Mesenchymal stem cell (in vitro differentiated cells and primary cell): Measurements from ENCODE around the gene ZNF883.

Experiments used
- DNase-seq: peaks from one replicate; pipeline ENCODE4 v3.0.0-alpha.2; 2013
- H2AFZ ChIP-seq: one replicate; pipeline ENCODE4 v1.6.1; 2013; ENCODE audit warnings: low read depth, mild to moderate bottlenecking, control low read depth, inconsistent platforms, low read length, moderate library complexity
- H2AK5ac ChIP-seq: 2 replicates; pipeline ENCODE4 v1.6.1; 2013; ENCODE audit warnings: low read length, moderate library complexity, mild to moderate bottlenecking, inconsistent platforms; ENCODE audit not compliant: severe bottlenecking
- H2BK120ac ChIP-seq: one replicate; pipeline ENCODE4 v1.6.1; 2013; ENCODE audit warnings: low read depth, mild to moderate bottlenecking, inconsistent platforms, low read length, moderate library complexity
- H2BK12ac ChIP-seq, 2 experiments: one replicate each; pipeline ENCODE4 v1.6.1; 2013; ENCODE audit warnings: inconsistent platforms in 2 of 2, low read length in 2 of 2, mild to moderate bottlenecking in 2 of 2, moderate library complexity in 2 of 2, control low read depth in 1 of 2
- H2BK15ac ChIP-seq: one replicate; pipeline ENCODE4 v1.6.1; 2013; ENCODE audit warnings: mild to moderate bottlenecking, low read depth, inconsistent platforms; ENCODE audit not compliant: poor library complexity, severe bottlenecking
- H2BK5ac ChIP-seq: 2 replicates; pipeline ENCODE4 v1.6.1; 2013; ENCODE audit warnings: low read depth, mild to moderate bottlenecking, low read length, control low read depth, inconsistent platforms; ENCODE audit not compliant: poor library complexity, severe bottlenecking
- H3K14ac ChIP-seq, 2 experiments: one replicate each; pipeline ENCODE4 v1.6.1; 2013; ENCODE audit warnings: inconsistent platforms in 2 of 2, low read length in 2 of 2, control low read depth in 1 of 2, mild to moderate bottlenecking in 1 of 2, moderate library complexity in 1 of 2
- H3K18ac ChIP-seq, 2 experiments: one replicate each; pipeline ENCODE4 v1.6.1; 2013; ENCODE audit warnings: inconsistent platforms in 2 of 2, low read length in 2 of 2, control low read depth in 1 of 2, low read depth in 1 of 2, mild to moderate bottlenecking in 1 of 2
- H3K23ac ChIP-seq, 2 experiments: one replicate each; pipeline ENCODE4 v1.6.1; 2013; ENCODE audit warnings: inconsistent platforms in 2 of 2, low read length in 2 of 2, mild to moderate bottlenecking in 2 of 2, moderate library complexity in 2 of 2, control low read depth in 1 of 2
- H3K27ac ChIP-seq: 2 replicates; pipeline ENCODE4 v1.5.1; 2013; ENCODE audit warnings: mild to moderate bottlenecking, moderate library complexity, low read length, control low read depth, inconsistent platforms; ENCODE audit not compliant: poor library complexity, severe bottlenecking
- H3K27me3 ChIP-seq, 2 experiments: 2 replicates each; pipeline versions ENCODE4 v1.6.1 to v1.7.0; 2013; ENCODE audit warnings: low read length in 2 of 2, mild to moderate bottlenecking in 2 of 2, moderate library complexity in 2 of 2, control low read depth in 1 of 2, inconsistent platforms in 1 of 2; ENCODE audit not compliant: control insufficient read depth in 1 of 2, insufficient read depth in 1 of 2
- H3K36me3 ChIP-seq, 2 experiments: 2 replicates each; pipeline versions ENCODE4 v1.6.1 to v1.7.0; 2013; ENCODE audit warnings: low read length in 2 of 2, control low read depth in 1 of 2, inconsistent platforms in 1 of 2, low read depth in 1 of 2, mild to moderate bottlenecking in 1 of 2; ENCODE audit not compliant: insufficient read depth in 2 of 2, control insufficient read depth in 1 of 2
- H3K4ac ChIP-seq, 2 experiments: one replicate each; pipeline ENCODE4 v1.6.1; 2013; ENCODE audit warnings: inconsistent platforms in 2 of 2, low read length in 2 of 2, mild to moderate bottlenecking in 2 of 2, moderate library complexity in 2 of 2, control low read depth in 1 of 2, low read depth in 1 of 2
- H3K4me1 ChIP-seq: 2 replicates; pipeline ENCODE4 v1.6.1; 2013; ENCODE audit warnings: low read depth, low read length, control low read depth; ENCODE audit not compliant: control insufficient read depth, insufficient read depth
- H3K4me2 ChIP-seq: 2 replicates; pipeline ENCODE4 v1.6.1; 2013; ENCODE audit warnings: low read length, mild to moderate bottlenecking, inconsistent platforms; ENCODE audit not compliant: poor library complexity, severe bottlenecking
- H3K4me3 ChIP-seq, 2 experiments: 2 replicates each; pipeline versions ENCODE4 v1.5.1 to v1.7.0; 2013; ENCODE audit warnings: low read length in 2 of 2, mild to moderate bottlenecking in 2 of 2, control low read depth in 1 of 2, low read depth in 1 of 2; ENCODE audit not compliant: insufficient read depth in 1 of 2
- H3K79me1 ChIP-seq: replicated peaks from 2 replicates; pipeline ENCODE4 v1.6.1; 2013; ENCODE audit warnings: mild to moderate bottlenecking, control low read depth, low read length, inconsistent platforms; ENCODE audit not compliant: poor library complexity, severe bottlenecking
- H3K9ac ChIP-seq: 2 replicates; pipeline ENCODE4 v1.7.0; 2013; ENCODE audit warnings: mild to moderate bottlenecking, low read length, moderate library complexity
- H3K9me3 ChIP-seq: 2 replicates; pipeline ENCODE4 v1.7.0; 2013; ENCODE audit warnings: mild to moderate bottlenecking, low read length; ENCODE audit not compliant: control insufficient read depth
- H4K8ac ChIP-seq: one replicate; pipeline ENCODE4 v1.6.1; 2013; ENCODE audit warnings: inconsistent platforms, mild to moderate bottlenecking, low read length, moderate library complexity
- H4K91ac ChIP-seq: one replicate; pipeline ENCODE4 v1.6.1; 2013; ENCODE audit warnings: mild to moderate bottlenecking, low read length, inconsistent platforms
- WGBS: methylation state at CpG from one replicate; pipeline ENCODE4 v1.1.7; 2013; ENCODE audit warnings: mixed read lengths; 5-methylcytosine and 5-hydroxymethylcytosine counted together

The ZNF883 gene

GRCh38 chr9:113056191-113057106 lies 44.5 kb upstream of the ZNF883 start, which contains the start of gene ZFP37:
Gene ZFP37, minus strand, starts transcription at chr9:113056724. Its CDS starts 36 bp downstream, at chr9:113056688.
- WGBS = 3% methylated on average over 60 of the region's 62 CpGs
- H3K4ac ChIP-seq = peak within 1 kb of the TSS; percentile 62 to 88
- peak within 1 kb of the TSS; percentile 95 for H3K9ac ChIP-seq
- H3K4me3 ChIP-seq = peak within 1 kb of the TSS; percentile 86 to 91
- H3K36me3 ChIP-seq = peaks cover 0 to 1% of the 10 kb centered on the region in 2 experiments
- H3K9me3 ChIP-seq = peaks cover 61% of the 10 kb centered on the region
- peak within 1 kb of the TSS in 1 of 2 experiments; percentile 84 for H3K14ac ChIP-seq
- H3K23ac ChIP-seq = no peak within 1 kb of the TSS
- peak within 1 kb of the TSS; percentile 18 for H4K91ac ChIP-seq
- peaks cover 27% of the 10 kb centered on the region for H3K79me1 ChIP-seq
- H3K27ac ChIP-seq = peak within 1 kb of the TSS; percentile 60
- H2BK120ac ChIP-seq = peak within 1 kb of the TSS; percentile 42
- peak within 1 kb of the TSS; percentile 99 for H4K8ac ChIP-seq
- H2BK5ac ChIP-seq = no peak within 1 kb of the TSS
- DNase-seq = peak; percentile 90
- peak within 1 kb of the TSS; percentile 70 to 89 for H3K18ac ChIP-seq
- H2AFZ ChIP-seq = peak within 1 kb of the TSS; percentile 91
- peak within 1 kb of the TSS; percentile 81 for H3K4me2 ChIP-seq
- H3K4me1 ChIP-seq = no peaks in the 10 kb centered on the region
- H2BK12ac ChIP-seq = no peak within 1 kb of the TSS
- H2BK15ac ChIP-seq = no peak within 1 kb of the TSS
- H3K27me3 ChIP-seq = no peaks in the 10 kb centered on the region
- no peak within 1 kb of the TSS for H2AK5ac ChIP-seq

DNA sequence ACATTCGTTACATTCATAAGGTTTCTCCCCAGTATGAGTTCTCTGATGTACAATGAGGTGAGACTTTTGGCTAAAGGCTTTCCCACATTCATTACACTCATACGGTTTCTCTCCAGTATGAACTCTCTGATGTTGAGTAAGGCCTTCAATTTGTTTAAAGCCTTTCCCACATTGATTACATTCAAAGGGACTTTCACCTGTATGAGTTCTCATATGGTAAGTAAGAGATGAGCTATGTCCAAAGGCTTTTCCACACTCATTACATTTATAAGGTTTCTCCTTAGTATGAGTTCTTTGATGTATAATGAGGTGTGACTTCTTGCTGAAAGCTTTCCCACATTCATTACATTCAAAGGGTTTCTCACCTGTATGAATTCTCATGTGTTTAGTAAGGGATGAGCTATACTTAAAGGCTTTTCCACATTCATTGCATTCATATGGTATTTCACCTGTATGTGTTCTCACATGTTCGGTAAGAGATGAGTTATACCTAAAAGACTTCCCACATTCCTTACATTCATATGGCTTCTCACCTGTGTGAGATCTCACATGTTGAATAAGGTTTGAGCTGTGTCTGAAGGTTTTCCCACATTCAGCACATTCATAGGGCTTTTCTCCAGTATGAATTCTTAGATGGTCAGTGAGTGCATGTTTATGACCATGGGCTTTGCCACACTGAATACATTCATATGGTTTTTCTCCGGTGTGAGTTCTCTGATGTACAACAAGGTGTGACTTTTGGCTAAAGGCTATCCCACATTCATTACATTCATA lies 31.1 kb upstream of the ZNF883 start:
- Histone ChIP-seq H3K27me3 (no peaks in the 10 kb centered on the region), H3K14ac (no peak overlapping the region), H3K4me1 (no peaks in the 10 kb centered on the region), H3K23ac (no peak overlapping the region), H3K9ac (no peak overlapping the region), H3K18ac (no peak overlapping the region), H3K4me3 (peak overlapping the region in 1 of 2 experiments; percentile 50), H3K9me3 (peaks cover 99% of the 10 kb centered on the region), H3K27ac (no peak overlapping the region), H3K4ac (no peak overlapping the region), H3K4me2 (no peak overlapping the region), H2BK12ac (no peak overlapping the region), H2BK5ac (no peak overlapping the region), H4K8ac (no peak overlapping the region), H3K36me3 (peaks cover 6 to 49% of the 10 kb centered on the region in 2 experiments), H2BK120ac (no peak overlapping the region), H2AK5ac (no peak overlapping the region), H4K91ac (no peak overlapping the region), H2AFZ (no peak overlapping the region), H2BK15ac (no peak overlapping the region), H3K79me1 (no peaks in the 10 kb centered on the region)
- WGBS = 86% methylated on average over 1 of the region's 4 CpGs
- DNase-seq = peak; percentile 22

DNA sequence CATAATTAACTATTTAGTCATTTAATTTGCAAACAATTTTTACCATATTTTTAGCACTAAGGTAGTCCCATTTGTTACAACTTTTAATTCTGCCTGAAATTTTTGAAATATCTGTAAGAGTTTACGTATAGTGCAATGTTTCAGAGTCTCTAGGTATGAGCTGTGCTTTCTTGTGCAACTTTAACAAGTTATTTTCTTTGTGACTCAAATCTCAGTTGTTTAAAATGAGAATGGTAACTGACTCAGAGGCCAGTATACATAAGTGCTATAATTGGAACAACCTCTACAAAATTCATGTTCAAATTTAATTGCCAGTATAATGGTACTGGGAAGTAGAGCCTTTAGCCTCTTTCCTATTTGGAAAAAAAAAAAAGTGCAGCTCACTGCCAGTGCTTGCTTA lies 14.2 kb upstream of the ZNF883 start:
- Histone ChIP-seq H3K27me3 (no peaks in the 10 kb centered on the region), H3K4ac (no peak overlapping the region), H2AK5ac (no peak overlapping the region), H2BK5ac (no peak overlapping the region), H4K91ac (no peak overlapping the region), H3K4me3 (peak overlapping the region in 1 of 2 experiments; percentile 29), H3K18ac (no peak overlapping the region), H3K79me1 (no peaks in the 10 kb centered on the region), H3K4me1 (no peaks in the 10 kb centered on the region), H4K8ac (no peak overlapping the region), H2BK15ac (no peak overlapping the region), H3K4me2 (no peak overlapping the region), H2AFZ (no peak overlapping the region), H2BK120ac (no peak overlapping the region), H3K23ac (no peak overlapping the region), H3K14ac (no peak overlapping the region), H3K9me3 (peaks cover 83% of the 10 kb centered on the region), H2BK12ac (no peak overlapping the region), H3K36me3 (no peaks in the 10 kb centered on the region), H3K9ac (no peak overlapping the region), H3K27ac (no peak overlapping the region)
- DNase-seq = no peak
- WGBS = 40% methylated on average over 1 of the region's 1 CpG

DNA sequence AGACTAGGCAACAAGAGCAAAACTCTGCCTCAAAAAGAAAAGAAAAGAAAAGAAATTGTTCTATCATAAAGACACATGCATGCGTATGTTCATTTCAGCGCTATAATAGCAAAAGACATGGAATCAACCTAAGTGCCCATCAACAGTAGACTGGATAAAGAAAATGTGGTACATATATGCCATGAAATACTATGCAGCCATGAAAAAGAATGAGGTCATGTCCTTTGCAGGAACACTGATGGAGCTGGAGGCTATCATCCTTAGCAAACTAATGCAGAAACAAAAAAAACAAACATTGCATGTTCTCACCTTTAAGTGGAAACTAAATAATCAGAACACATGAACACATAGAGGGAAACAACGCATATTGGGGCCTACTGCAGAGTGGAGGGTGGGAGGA lies 6.3 kb upstream of the ZNF883 start:
- Histone ChIP-seq H3K27me3 (no peaks in the 10 kb centered on the region), H3K79me1 (no peaks in the 10 kb centered on the region), H2BK120ac (no peak overlapping the region), H2BK12ac (no peak overlapping the region), H2BK5ac (no peak overlapping the region), H3K4me2 (no peak overlapping the region), H3K4me1 (no peaks in the 10 kb centered on the region), H3K23ac (no peak overlapping the region), H3K18ac (no peak overlapping the region), H4K91ac (no peak overlapping the region), H3K4me3 (peak overlapping the region in 1 of 2 experiments; percentile 14), H3K9ac (no peak overlapping the region), H2AFZ (no peak overlapping the region), H3K27ac (no peak overlapping the region), H3K36me3 (no peaks in the 10 kb centered on the region), H2AK5ac (no peak overlapping the region), H4K8ac (no peak overlapping the region), H3K4ac (no peak overlapping the region), H3K9me3 (peaks cover 81% of the 10 kb centered on the region), H2BK15ac (no peak overlapping the region), H3K14ac (no peak overlapping the region)
- no peak for DNase-seq
- 71% methylated on average over 1 of the region's 3 CpGs for WGBS
